GM19395 (cell line): ENCODE data around the gene C10orf62.
"Not testable (repeated sequence)": the region's sequence is repeated elsewhere in the genome, so short reads cannot be mapped to it uniquely, and the experiment has no call there.

Source experiments
- ATAC-seq: cut with Tn5 transposase; IDR thresholded peaks from one replicate; pipeline ENCODE4 v1.9.1; 2021; ENCODE audit warnings: mild to moderate bottlenecking, moderate library complexity; ENCODE audit not compliant: unreplicated experiment

Gene C10orf62

GRCh38 chr10:97618733-97619132 lies 29.2 kb downstream of the C10orf62 start:
- ATAC-seq: no peak

- ATAC-seq: no peak
Measured at GRCh38 chr10:97623277-97623676, 33.8 kb downstream of the C10orf62 start.

- ATAC-seq: no peak
Measured at GRCh38 chr10:97627731-97628130, 38.2 kb downstream of the C10orf62 start.

GRCh38 chr10:97628228-97628627 lies 38.7 kb downstream of the C10orf62 start:
- no peak for ATAC-seq

- ATAC-seq: no peak
Measured at GRCh38 chr10:97629289-97629688, 39.8 kb downstream of the C10orf62 start.

GRCh38 chr10:97631098-97631497 lies 41.6 kb downstream of the C10orf62 start:
- ATAC-seq: no peak

- ATAC-seq: peak; percentile 98
Measured at GRCh38 chr10:97632949-97633884, 43.7 kb downstream of the C10orf62 start, which contains the start of gene MORN4. TSS of gene MORN4 (minus strand) at chr10:97633500. CDS start at chr10:97619653, 13,847 bp downstream.

- ATAC-seq: no peak
Measured at GRCh38 chr10:97633921-97634320, 44.4 kb downstream of the C10orf62 start.

GRCh38 chr10:97635577-97635976 lies 46.1 kb downstream of the C10orf62 start:
- no peak for ATAC-seq

GRCh38 chr10:97639090-97639489 lies 49.6 kb downstream of the C10orf62 start:
- not testable (repeated sequence) for ATAC-seq

GRCh38 chr10:97640174-97640867 lies 50.8 kb downstream of the C10orf62 start, which contains the start of gene PI4K2A:
TSS of gene PI4K2A (plus strand) at chr10:97640671. CDS start at chr10:97640743, 72 bp downstream.
- peak; percentile 97 for ATAC-seq
